Right lobe of liver (tissue), 6 donors: Measurements from ENCODE around the gene TMBIM6. TPM values are rescaled to one million over a fixed set of nuclear protein-coding genes. Genes with fewer than 3 reads are reported as not detected.

Source experiments
- ATAC-seq, 4 donors: fragments of 200-7000 bp; cut with Tn5 transposase; one replicate each; pipeline ENCODE4 v1.9.1; 2020; ENCODE audit warnings: mild to moderate bottlenecking in 4 of 4, moderate library complexity in 4 of 4
- DNase-seq, 3 donors: peaks; one replicate each; pipeline ENCODE4 v3.0.0-alpha.2; 2020
- H3K27ac ChIP-seq, 3 donors: fragments of 200-600 bp; one replicate each; pipeline ENCODE4 v1.8.0; 2022
- H3K27me3 ChIP-seq, 2 donors: fragments of 200-600 bp; one replicate each; pipeline ENCODE4 v1.8.0; 2022
- H3K36me3 ChIP-seq, 4 donors: fragments of 200-600 bp; sonication (generic) in 1 of 4; one replicate each; pipeline versions ENCODE4 v1.5.1 to v1.8.0; 2017 to 2022; ENCODE audit warnings: control low read depth in 1 of 4
- H3K4me1 ChIP-seq, 4 donors: fragments of 200-600 bp; sonication (generic) in 1 of 4; one replicate each; pipeline versions ENCODE4 v1.5.1 to v1.8.0; 2017 to 2022; ENCODE audit warnings: control low read depth in 1 of 4
- H3K4me3 ChIP-seq, 3 donors: fragments of 200-600 bp; one replicate each; pipeline ENCODE4 v1.8.0; 2022
- H3K9me3 ChIP-seq, 4 donors: fragments of 200-600 bp; sonication (generic) in 1 of 4; one replicate each; pipeline versions ENCODE4 v1.5.1 to v1.8.0; 2017 to 2022; ENCODE audit warnings: control low read depth in 1 of 4
- CTCF ChIP-seq, 4 donors: fragments of 200-600 bp in 3 of 4; fragments of 450-650 bp in 1 of 4; IDR thresholded peaks; one replicate each; pipeline versions ENCODE4 v1.5.1 to v1.8.0; 2016 to 2022; ENCODE audit warnings: antibody characterized with exemption in 4 of 4, mild to moderate bottlenecking in 2 of 4
- POLR2A ChIP-seq: fragments of 450-650 bp; IDR thresholded peaks from one replicate; pipeline ENCODE4 v1.6.1; 2017; ENCODE audit warnings: antibody characterized with exemption, mild to moderate bottlenecking
- WGBS: methylation state at CpG from one replicate; pipeline ENCODE4 v1.1.6; 2018; ENCODE audit warnings: low coverage, low lambda C conversion rate; ENCODE audit not compliant: insufficient coverage; ENCODE audit errors: missing lambda C conversion rate; 5-methylcytosine and 5-hydroxymethylcytosine counted together
- intact Hi-C, 2 donors: fragments of 100-400 bp; cut with DNase I; formaldehyde crosslinking; loops; one replicate each; pipeline versions ENCODE4 v1.11.2 to v1.14.1; 2022
- total RNA-seq, 6 experiments: library from RNA; depleted of rRNA in 2 of 6; stranded (reverse); fragments of >200 nt in 2 of 6; fragmentation: NEBNext Ultra II Directional in 3 of 6; extraction: Animal tissue kit (Norgen Biotek cat#: 25700) in 3 of 6; gene quantifications; one replicate each; pipeline versions ENCODE4 v1.1.0 to v1.2.4, GENCODE V29; 2016 to 2023
- donor health status: DM: no; HTN: yes; CAD: no.
- donor health status: DM: no; HTN: no; CAD: no.
- donor health status: DM: no; HTN: no; CAD: no.
- donor health status: DM: no; HTN: yes; CAD: no.
- donor health status: DM: no; HTN: yes; CAD: no.

The TMBIM6 gene
- total RNA-seq, 6 experiments from 2014 or later: 538 to 1,268 (median 937) TPM

DNA sequence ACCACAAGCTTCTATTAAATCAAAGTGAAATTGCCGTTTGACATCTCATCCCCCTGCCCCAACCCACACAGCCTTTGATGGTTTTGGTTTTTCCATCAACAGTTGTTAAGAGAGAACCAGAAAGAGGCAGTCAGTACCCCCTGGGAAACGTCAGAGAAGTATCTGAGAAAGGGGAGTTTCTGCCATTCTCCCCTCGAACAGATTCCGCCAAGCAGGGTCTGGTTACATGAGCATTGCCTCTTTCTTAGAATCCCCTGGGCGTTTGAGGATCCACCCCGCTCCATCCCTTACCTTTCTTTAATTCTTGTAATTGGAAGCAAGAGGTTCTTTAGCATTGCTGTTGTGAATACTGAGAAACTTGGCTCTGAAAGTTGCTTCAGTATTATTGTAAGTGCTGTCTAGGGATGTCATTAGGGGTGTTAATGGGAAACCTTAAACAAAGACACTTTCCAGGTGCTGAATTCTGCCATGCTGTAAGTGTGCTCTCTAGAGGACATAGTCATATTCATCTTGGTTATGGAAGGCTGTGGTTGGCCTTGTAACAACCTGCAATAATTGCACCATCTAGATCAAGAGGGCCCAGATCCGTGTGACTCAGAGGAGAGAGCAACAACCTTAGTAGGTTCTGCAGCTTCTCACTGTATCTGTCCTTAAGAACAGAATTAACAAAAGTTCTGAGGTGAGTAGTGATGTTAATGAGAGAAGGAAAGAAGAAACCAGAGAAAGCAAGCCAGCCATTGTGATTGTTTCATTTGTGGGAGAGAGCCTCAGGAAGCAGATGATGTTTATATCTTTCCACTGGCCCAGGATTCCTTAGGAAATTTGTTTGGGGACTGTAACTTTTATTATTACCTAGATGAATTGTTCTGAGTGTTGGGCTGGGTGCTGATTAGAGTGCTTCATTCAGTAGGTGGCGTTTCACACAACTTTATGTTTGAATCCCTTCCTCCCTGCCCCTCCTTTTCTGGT is 9.0 kb downstream of the TMBIM6 start:
- Histone ChIP-seq H3K36me3 (peaks cover 9 to 37% (median 22%) of the 10 kb centered on the region in 4 donors), H3K4me3 (no peak overlapping the region), H3K9me3 (no peaks in the 10 kb centered on the region), H3K27me3 (no peaks in the 10 kb centered on the region), H3K4me1 (peaks cover 0 to 100% (median 31%) of the 10 kb centered on the region in 4 donors), H3K27ac (no peak overlapping the region)
- no peak for TF ChIP-seq CTCF (IDR thresholded peaks at IDR 0.05)
- TF ChIP-seq POLR2A: no peak
- DNase-seq: no peak
- intact Hi-C loops: no loop called here
- ATAC-seq: peak in 3 of 4 donors; percentile 45 to 60 (median 59)
- WGBS: 50% methylated on average over 8 of the region's 8 CpGs

- WGBS: 0% methylated on average over 1 of the region's 1 CpG
- peaks cover 0 to 97% (median 30%) of the 10 kb centered on the region in 4 donors for H3K4me1 ChIP-seq
These were observed 9.6 kb downstream of the TMBIM6 start for GRCh38 chr12:49750996-49751393.

GRCh38 chr12:49761677-49762467 is 20.5 kb downstream of the TMBIM6 start:
- H3K4me1 ChIP-seq: no peaks in the 10 kb centered on the region
- no peak for ATAC-seq
- H3K27me3 ChIP-seq: no peaks in the 10 kb centered on the region
- 75% methylated on average over 4 of the region's 4 CpGs for WGBS
- peaks cover 33 to 86% (median 57%) of the 10 kb centered on the region in 4 donors for H3K36me3 ChIP-seq
- no peak overlapping the region for H3K4me3 ChIP-seq
- intact Hi-C loops: no loop called here
- no peaks in the 10 kb centered on the region for H3K9me3 ChIP-seq
- no peak for TF ChIP-seq POLR2A
- no peak for TF ChIP-seq CTCF (IDR thresholded peaks at IDR 0.05)
- no peak for DNase-seq
- no peak overlapping the region for H3K27ac ChIP-seq

More at GRCh38 chr12:49750996-49751393, 9.6 kb downstream of the TMBIM6 start:
- Histone ChIP-seq H3K27ac (no peak overlapping the region), H3K27me3 (no peaks in the 10 kb centered on the region), H3K4me3 (no peak overlapping the region), H3K36me3 (peaks cover 9 to 44% (median 29%) of the 10 kb centered on the region in 4 donors), H3K9me3 (no peaks in the 10 kb centered on the region)
- TF ChIP-seq POLR2A: no peak
- TF ChIP-seq CTCF (IDR thresholded peaks at IDR 0.05): no peak
- intact Hi-C loops: no loop called here
- DNase-seq: no peak
- ATAC-seq: no peak

DNA sequence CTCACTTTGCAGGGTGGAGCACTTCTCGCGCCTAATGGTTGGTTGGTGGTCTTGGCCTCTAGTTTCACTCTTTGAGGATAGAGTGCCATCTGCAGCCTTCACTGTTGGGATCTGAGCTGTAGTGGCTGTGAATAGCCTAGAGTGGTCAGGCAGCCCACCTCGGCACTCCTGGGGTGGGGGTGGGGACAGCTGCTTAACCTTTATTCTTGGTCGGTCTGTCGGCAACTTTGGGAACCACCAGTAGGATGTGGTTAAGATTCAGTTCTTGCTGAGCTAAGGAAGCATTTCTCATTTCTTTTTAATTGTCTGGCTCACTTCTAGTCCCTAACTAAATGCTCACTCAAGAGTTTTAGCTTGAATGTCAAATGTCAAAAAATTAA is 21.1 kb downstream of the TMBIM6 start:
- H3K36me3 ChIP-seq: peaks cover 33 to 80% (median 54%) of the 10 kb centered on the region in 4 donors
- intact Hi-C loops: no loop called here
- H3K9me3 ChIP-seq: no peaks in the 10 kb centered on the region
- WGBS: 60% methylated on average over 3 of the region's 5 CpGs
- no peak for ATAC-seq
- no peak overlapping the region for H3K4me3 ChIP-seq
- no peak for TF ChIP-seq CTCF (IDR thresholded peaks at IDR 0.05)
- H3K27me3 ChIP-seq: no peaks in the 10 kb centered on the region
- H3K27ac ChIP-seq: no peak overlapping the region
- no peaks in the 10 kb centered on the region for H3K4me1 ChIP-seq
- no peak for DNase-seq
